GM12874 (cell line): ENCODE results near the gene PCDH1.

Source experiments
- TF ChIP-seq, protein P1 (sequence below): IDR thresholded peaks from 2 replicates; pipeline ENCODE4 v1.5.1; 2011; ENCODE audit warnings: low read depth, mild to moderate bottlenecking, control low read depth, low read length, moderate library complexity; ENCODE audit not compliant: insufficient read depth

Gene PCDH1

DNA sequence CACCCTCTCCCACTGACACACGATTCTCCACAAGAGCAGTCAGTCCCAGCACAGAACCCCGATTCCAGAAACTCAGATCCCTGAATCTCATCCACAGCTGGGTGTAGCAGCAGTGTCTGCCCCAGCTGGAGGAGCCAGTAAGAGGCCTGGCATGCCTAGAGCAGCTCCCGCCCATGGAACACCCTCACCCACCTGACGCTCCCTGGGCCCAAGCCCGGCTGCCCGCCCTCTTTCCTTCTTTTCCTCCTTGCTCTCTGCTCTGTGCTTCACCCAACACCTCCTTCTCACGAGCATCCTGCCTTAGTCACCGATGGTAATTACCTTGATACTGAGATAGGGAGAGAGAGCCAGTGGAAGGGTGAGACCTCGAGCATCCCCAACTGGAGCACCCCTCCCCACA, 8.7 kb downstream of the PCDH1 start:
- TF ChIP-seq, protein P1, sequence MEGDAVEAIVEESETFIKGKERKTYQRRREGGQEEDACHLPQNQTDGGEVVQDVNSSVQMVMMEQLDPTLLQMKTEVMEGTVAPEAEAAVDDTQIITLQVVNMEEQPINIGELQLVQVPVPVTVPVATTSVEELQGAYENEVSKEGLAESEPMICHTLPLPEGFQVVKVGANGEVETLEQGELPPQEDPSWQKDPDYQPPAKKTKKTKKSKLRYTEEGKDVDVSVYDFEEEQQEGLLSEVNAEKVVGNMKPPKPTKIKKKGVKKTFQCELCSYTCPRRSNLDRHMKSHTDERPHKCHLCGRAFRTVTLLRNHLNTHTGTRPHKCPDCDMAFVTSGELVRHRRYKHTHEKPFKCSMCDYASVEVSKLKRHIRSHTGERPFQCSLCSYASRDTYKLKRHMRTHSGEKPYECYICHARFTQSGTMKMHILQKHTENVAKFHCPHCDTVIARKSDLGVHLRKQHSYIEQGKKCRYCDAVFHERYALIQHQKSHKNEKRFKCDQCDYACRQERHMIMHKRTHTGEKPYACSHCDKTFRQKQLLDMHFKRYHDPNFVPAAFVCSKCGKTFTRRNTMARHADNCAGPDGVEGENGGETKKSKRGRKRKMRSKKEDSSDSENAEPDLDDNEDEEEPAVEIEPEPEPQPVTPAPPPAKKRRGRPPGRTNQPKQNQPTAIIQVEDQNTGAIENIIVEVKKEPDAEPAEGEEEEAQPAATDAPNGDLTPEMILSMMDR = no peak

DNA sequence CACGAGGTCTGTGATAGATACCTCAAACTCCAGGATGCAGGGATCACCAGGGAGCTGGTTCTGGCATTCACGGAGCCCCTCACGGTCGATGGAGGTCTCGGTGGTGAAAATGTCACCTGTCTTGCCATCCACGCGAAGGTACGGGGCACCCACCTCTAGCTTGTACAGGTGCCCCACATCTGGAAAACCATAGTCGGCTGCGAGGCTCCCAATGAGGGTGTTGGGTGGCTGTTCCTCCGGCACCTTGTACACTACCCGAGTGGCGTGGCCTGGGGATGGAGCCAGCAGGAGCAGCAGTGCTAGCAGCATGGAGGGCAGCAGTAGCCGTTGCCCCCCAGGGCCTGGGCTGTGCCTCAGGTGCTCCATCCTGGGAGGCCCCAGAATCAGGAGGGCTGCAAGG, 9.2 kb downstream of the PCDH1 start:
- TF ChIP-seq, protein P1 = no peak

DNA sequence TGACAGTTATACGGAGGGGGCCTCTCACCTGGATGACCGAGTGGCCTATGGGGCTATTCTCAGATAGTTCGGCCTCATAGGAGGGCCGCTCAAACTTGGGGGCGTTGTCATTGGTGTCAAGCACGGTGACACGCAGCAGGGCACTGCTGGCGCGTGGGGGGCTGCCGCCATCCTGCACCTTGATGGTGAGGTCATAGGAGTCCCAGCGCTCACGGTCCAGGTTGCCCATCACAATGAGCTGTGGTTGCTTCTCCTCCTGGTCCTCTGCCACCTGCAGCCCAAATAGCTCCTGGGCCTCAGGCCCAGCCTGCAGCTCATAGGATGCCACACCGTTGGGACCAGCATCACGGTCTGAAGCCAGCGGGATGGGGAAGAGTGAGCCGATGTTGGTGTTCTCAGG, 9.7 kb downstream of the PCDH1 start:
- TF ChIP-seq, protein P1 = no peak

DNA sequence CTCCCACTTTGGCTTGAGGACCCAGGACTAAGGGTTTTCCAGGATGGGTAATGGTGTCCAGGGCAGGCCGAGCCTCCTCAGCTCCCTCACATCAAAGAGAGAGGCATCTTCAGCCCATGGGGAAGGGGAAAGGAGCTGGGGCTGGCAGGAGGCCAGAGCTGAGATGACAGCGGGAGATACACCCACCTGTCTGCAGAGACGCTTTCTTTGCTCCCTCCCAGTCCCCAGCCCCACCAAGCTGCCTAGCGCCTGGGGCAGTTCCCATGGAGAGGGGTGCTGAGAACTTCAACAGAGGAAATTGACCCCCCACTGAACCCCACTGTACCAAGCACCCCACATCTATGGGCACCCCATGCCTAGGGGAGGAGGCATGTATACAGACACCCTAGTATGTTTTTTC, 10.6 kb downstream of the PCDH1 start:
- TF ChIP-seq, protein P1 = no peak

DNA sequence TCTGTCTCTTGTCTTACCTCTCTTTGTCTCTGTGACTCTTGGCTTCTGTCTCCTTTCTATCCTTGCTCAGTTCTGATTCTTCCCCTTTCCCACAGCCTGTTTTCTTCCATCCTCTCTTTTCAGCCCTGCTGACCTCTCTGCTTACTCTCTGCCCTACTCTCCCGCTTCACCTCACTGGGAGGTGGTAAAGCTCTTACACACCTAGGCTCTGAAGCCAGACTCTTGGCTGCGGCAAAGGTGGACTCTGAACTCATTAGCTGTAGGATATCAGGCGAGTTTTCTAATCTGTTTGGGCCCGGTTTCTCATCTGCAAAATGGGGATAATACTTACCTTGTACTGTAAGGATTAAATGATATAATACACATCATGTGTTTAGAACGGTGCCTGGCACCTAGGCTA, 11.1 kb downstream of the PCDH1 start:
- TF ChIP-seq, protein P1 = no peak

DNA sequence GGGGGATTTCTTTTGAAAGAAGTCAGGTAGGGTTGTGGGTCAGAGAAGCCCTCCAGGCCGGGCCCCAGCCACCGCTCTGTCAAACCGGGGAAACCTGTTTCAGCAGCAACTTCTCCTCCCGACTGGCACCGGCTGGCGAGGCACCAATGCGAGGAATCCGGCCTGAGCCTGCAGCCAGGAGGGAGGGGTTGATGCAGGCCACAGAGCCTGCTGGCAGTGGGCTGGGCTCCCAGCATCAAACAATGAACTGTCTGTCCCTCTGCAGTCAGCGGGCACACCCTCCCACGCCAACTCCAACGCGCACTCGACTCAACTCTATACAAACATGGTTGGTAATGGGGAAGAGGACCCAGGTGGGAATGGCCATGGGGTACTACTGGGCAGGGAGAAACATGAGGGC, 12.1 kb downstream of the PCDH1 start:
- TF ChIP-seq, protein P1 = no peak

DNA sequence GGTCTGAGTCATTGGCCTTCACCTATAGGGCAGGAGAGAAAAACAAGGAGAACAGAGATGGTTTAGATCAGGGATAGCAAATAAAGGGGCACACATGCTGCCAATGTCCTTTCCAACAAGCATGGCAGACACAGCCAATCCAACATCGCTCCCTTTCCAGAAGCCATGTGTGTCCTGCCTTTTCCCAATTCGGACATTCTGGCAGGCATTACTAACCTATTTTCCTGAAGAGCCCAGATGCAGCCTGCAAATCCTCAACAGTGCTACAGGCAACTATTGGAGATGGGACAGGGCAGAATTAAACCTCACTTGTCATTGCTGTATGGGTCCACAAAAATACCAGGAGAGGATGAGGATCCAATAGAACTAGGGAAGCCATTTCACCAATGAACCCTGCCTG, 12.8 kb downstream of the PCDH1 start:
- TF ChIP-seq, protein P1 = no peak
